SU-DHL-6 (cell line): Measurements from ENCODE around the gene ARHGEF4.

Experiments used
- H2AFZ ChIP-seq: fragments of 200-600 bp; sonication (generic); 2 replicates; pipeline ENCODE4 v1.6.1; 2014; ENCODE audit warnings: low read depth, mild to moderate bottlenecking, moderate library complexity, mixed read lengths, antibody characterized with exemption, low read length; ENCODE audit not compliant: severe bottlenecking
- H3F3A ChIP-seq: fragments of 200-600 bp; shearing (Covaris generic); 2 replicates; pipeline ENCODE4 v1.6.0; 2016; ENCODE audit warnings: antibody characterized with exemption, mild to moderate bottlenecking; ENCODE audit not compliant: insufficient read depth
- H3K27ac ChIP-seq: fragments of 200-600 bp; sonication (generic); 2 replicates; pipeline ENCODE4 v1.5.1; 2016; ENCODE audit warnings: low read depth, mild to moderate bottlenecking, low read length, moderate library complexity, mixed read lengths
- H3K27me3 ChIP-seq: fragments of 200-600 bp; sonication (generic), shearing (Covaris generic); 2 replicates; pipeline ENCODE4 v1.6.0; 2014; ENCODE audit warnings: mild to moderate bottlenecking, low read length
- H3K36me3 ChIP-seq: fragments of 200-600 bp; sonication (generic); 2 replicates; pipeline ENCODE4 v1.6.1; 2014; ENCODE audit warnings: mild to moderate bottlenecking, low read length, mixed read lengths
- H3K4me2 ChIP-seq: fragments of 300-600, 200-600 bp; shearing (Covaris generic), sonication (generic); 2 replicates; pipeline ENCODE4 v1.6.0; 2014; ENCODE audit warnings: low read length, low read depth, mild to moderate bottlenecking; ENCODE audit not compliant: poor library complexity, severe bottlenecking
- H3K4me3 ChIP-seq: fragments of 200-600 bp; sonication (generic); 2 replicates; pipeline ENCODE4 v1.5.1; 2014; ENCODE audit warnings: antibody characterized with exemption, low read length, mild to moderate bottlenecking, mixed read lengths; ENCODE audit not compliant: insufficient read depth, poor library complexity, severe bottlenecking
- H3K79me2 ChIP-seq: fragments of 200-600 bp; sonication (generic); 2 replicates; pipeline ENCODE4 v1.6.1; 2014; ENCODE audit warnings: mild to moderate bottlenecking, low read length, moderate library complexity; ENCODE audit not compliant: insufficient read depth
- H3K9ac ChIP-seq: fragments of 200-600 bp; sonication (generic); 2 replicates; pipeline ENCODE4 v1.7.0; 2014; ENCODE audit warnings: mild to moderate bottlenecking, low read length
- H3K9me2 ChIP-seq: fragments of 200-600 bp; sonication (generic); replicated peaks from 2 replicates; pipeline ENCODE4 v1.6.1; 2014; ENCODE audit warnings: low read length; ENCODE audit not compliant: insufficient read depth
- H3K9me3 ChIP-seq: fragments of 200-600 bp; sonication (generic); 2 replicates; pipeline ENCODE4 v1.6.1; 2014; ENCODE audit warnings: low read length, mixed read lengths; ENCODE audit not compliant: insufficient read depth
- H4K20me1 ChIP-seq: fragments of 200-600 bp; sonication (generic); 2 replicates; pipeline ENCODE4 v1.6.1; 2014; ENCODE audit warnings: low read depth, mild to moderate bottlenecking, antibody characterized with exemption, low read length, moderate library complexity, mixed read lengths
- EZH2phosphoT487 ChIP-seq: fragments of 200-600 bp; sonication (generic), shearing (Covaris generic); conservative IDR thresholded peaks from 2 replicates; pipeline ENCODE4 v1.6.1; 2018; ENCODE audit warnings: mild to moderate bottlenecking, antibody characterized with exemption, low read length, moderate library complexity, mixed read lengths
- TF ChIP-seq, protein P1 (sequence below): fragments of 200-600 bp; sonication (generic); IDR thresholded peaks from one replicate; pipeline ENCODE4 v1.5.1; 2017; ENCODE audit warnings: antibody characterized with exemption, mild to moderate bottlenecking, low read length, moderate library complexity; ENCODE audit not compliant: insufficient read depth, poor library complexity, severe bottlenecking

Gene ARHGEF4

DNA sequence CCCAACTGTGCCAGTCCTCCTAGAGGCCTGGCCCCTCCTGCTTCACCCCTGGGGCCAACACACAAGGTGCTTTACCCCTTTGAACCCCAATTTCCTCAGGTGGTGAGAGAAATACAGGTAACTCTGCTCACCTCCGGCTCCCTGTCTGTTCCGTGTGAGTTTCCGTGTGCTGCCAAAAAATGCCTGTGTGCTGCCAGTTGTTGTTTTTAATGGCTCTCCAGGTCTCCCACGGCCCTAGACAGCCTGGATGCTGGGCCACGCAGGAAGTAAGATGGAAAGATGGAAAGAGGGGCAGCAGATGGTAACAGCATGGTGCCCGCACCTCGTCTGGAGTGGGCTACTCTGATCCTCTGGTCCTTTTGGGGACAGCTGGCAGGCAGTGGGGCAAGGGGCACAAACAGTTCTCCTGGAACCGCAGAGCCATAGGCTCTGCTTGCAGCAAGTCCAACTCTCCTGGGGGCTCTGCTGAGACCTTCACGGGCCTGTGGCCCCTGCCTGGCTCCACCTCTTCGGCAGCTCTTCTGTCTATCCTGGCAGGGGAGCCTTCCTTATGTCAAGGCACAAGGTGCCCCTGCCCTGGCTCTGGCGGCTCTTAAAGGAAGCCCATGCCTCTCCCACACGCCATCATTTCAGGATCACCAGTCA, 4.3 kb upstream of the ARHGEF4 start:
- no peaks in the 10 kb centered on the region for H3K9me2 ChIP-seq
- no peaks in the 10 kb centered on the region for H3K79me2 ChIP-seq
- no peak overlapping the region for H3K9ac ChIP-seq
- H3F3A ChIP-seq, result no peaks in the 10 kb centered on the region
- no peaks in the 10 kb centered on the region for H3K27me3 ChIP-seq
- H2AFZ ChIP-seq, result no peak overlapping the region
- TF ChIP-seq EZH2phosphoT487, result no peak
- TF ChIP-seq, protein P1, sequence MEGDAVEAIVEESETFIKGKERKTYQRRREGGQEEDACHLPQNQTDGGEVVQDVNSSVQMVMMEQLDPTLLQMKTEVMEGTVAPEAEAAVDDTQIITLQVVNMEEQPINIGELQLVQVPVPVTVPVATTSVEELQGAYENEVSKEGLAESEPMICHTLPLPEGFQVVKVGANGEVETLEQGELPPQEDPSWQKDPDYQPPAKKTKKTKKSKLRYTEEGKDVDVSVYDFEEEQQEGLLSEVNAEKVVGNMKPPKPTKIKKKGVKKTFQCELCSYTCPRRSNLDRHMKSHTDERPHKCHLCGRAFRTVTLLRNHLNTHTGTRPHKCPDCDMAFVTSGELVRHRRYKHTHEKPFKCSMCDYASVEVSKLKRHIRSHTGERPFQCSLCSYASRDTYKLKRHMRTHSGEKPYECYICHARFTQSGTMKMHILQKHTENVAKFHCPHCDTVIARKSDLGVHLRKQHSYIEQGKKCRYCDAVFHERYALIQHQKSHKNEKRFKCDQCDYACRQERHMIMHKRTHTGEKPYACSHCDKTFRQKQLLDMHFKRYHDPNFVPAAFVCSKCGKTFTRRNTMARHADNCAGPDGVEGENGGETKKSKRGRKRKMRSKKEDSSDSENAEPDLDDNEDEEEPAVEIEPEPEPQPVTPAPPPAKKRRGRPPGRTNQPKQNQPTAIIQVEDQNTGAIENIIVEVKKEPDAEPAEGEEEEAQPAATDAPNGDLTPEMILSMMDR, result no peak
- no peak overlapping the region for H3K4me2 ChIP-seq
- no peaks in the 10 kb centered on the region for H3K9me3 ChIP-seq
- no peaks in the 10 kb centered on the region for H3K36me3 ChIP-seq
- H4K20me1 ChIP-seq, result no peaks in the 10 kb centered on the region
- no peak overlapping the region for H3K4me3 ChIP-seq
- H3K27ac ChIP-seq, result no peak overlapping the region

DNA sequence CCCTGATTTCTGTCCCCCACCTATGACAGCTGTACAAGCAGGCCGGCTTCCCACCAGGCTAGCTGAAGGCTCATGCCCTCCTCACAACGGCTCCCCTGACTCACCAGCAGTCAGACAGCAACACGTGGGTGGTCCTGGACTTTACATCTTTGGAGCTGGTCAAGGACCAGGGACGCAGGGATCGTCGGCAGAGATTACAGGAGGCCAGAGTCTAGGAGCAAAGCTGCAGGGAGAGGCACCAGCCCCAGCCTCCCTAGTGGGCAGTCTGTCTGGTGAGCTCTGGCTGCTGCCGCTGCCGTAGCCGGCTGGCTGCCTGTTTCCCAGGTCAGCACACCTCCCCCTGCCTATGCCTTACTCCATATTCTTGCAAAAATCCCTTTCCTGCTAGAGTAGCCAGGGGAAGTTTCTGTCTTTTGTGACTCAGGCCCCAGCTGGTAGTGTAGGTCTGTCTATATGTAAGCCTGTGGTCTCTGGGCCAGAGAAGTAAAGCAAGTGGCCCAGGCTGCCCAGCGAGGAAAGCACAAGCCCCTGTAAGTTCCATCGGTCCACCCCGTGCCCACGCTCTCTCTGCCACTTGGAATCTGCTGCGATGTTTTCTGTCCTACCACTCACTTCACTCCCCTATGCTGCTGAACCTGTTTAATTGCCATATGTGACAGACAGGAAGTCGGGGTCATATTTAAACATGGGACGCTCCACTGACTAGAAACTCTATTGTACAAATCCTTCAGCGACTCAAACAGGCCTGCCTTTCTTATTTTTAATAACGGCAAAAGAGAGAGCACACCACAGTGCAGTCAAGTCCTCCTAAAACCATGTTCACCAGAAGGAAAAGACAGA, 2.4 kb upstream of the ARHGEF4 start:
- H3K4me2 ChIP-seq, result no peak overlapping the region
- H3K9me2 ChIP-seq, result no peaks in the 10 kb centered on the region
- H3K9me3 ChIP-seq, result no peaks in the 10 kb centered on the region
- no peaks in the 10 kb centered on the region for H3K36me3 ChIP-seq
- no peaks in the 10 kb centered on the region for H3K27me3 ChIP-seq
- no peaks in the 10 kb centered on the region for H3F3A ChIP-seq
- no peak for TF ChIP-seq EZH2phosphoT487
- TF ChIP-seq, protein P1, result no peak
- H2AFZ ChIP-seq, result no peak overlapping the region
- no peak overlapping the region for H3K9ac ChIP-seq
- H3K79me2 ChIP-seq, result no peaks in the 10 kb centered on the region
- H3K4me3 ChIP-seq, result no peak overlapping the region
- no peak overlapping the region for H3K27ac ChIP-seq
- H4K20me1 ChIP-seq, result no peaks in the 10 kb centered on the region

DNA sequence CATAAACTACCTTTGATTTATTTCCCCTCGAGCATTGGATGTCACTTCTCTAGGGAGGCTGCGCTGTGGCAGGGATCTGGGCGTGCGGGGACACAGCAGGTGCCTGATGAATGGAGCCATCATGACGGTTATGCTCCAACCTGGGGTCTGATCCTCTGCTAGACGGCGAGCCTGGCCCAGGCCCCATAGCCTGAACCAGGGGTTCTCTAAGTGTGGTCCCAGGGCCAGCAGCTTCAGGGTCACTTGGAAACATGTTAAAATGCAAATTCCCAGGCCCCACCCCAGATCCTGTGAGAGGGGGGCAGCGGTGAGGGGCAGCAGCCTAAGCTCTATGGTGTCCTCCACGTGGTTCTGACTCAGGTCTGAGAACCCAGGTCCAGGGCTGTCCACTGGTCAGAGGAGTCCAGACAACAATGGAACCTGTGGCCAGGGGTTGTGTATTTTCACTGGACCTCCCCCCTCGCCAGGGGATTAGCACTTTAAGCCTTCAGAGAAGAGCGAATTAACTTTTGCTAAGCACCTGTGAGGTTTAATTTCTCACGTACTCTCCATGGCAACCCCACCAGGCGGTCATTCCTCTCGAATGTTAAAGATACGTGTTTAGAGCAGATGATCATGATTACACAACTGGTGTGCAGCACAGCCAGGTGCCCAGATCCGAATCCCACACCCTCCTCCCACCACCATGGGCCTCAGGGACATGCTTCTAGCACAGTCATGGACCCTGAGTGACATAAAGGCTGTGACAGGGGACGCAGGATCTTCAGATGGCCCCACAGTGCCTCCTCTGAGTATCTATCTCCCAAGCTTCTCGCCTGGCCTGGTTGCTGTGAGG, 1.6 kb upstream of the ARHGEF4 start:
- Histone ChIP-seq H3K27me3 (no peaks in the 10 kb centered on the region), H2AFZ (no peak overlapping the region), H3K4me2 (no peak overlapping the region), H3K9me3 (no peaks in the 10 kb centered on the region), H3K4me3 (no peak overlapping the region), H3K79me2 (no peaks in the 10 kb centered on the region), H3K9ac (no peak overlapping the region), H4K20me1 (no peaks in the 10 kb centered on the region), H3K27ac (no peak overlapping the region), H3F3A (no peaks in the 10 kb centered on the region), H3K9me2 (no peaks in the 10 kb centered on the region), H3K36me3 (no peaks in the 10 kb centered on the region)
- TF ChIP-seq EZH2phosphoT487, result no peak
- TF ChIP-seq, protein P1, result no peak
